Stomach (tissue), 4 donors: ENCODE results near the gene ARHGEF39.

Experiments used
- EP300 ChIP-seq: sonication (generic); formaldehyde crosslinking; IDR thresholded peaks from one replicate; pipeline ENCODE4 v1.6.1; 2017; ENCODE audit warnings: antibody characterized with exemption
- POLR2A ChIP-seq, 4 donors: fragments of 450-650 bp; IDR thresholded peaks; one replicate each; pipeline ENCODE4 v1.6.1; 2016; ENCODE audit warnings: antibody characterized with exemption in 4 of 4, control low read depth in 2 of 4, mild to moderate bottlenecking in 1 of 4, moderate library complexity in 1 of 4
- POLR2AphosphoS5 ChIP-seq, 3 donors: sonication (generic); formaldehyde crosslinking; IDR thresholded peaks; one replicate each; pipeline ENCODE4 v1.6.1; 2016; ENCODE audit warnings: antibody characterized with exemption in 3 of 3
- TF ChIP-seq, protein P1 (sequence below), 7 experiments: fragments of 450-650 bp in 4 of 7; fragments of 200-600 bp in 3 of 7; sonication (generic) in 3 of 7; IDR thresholded peaks; one replicate each; pipeline ENCODE4 v1.5.1; 2016 to 2019; ENCODE audit warnings: antibody characterized with exemption in 7 of 7, control low read depth in 2 of 7, mild to moderate bottlenecking in 1 of 7

DNA sequence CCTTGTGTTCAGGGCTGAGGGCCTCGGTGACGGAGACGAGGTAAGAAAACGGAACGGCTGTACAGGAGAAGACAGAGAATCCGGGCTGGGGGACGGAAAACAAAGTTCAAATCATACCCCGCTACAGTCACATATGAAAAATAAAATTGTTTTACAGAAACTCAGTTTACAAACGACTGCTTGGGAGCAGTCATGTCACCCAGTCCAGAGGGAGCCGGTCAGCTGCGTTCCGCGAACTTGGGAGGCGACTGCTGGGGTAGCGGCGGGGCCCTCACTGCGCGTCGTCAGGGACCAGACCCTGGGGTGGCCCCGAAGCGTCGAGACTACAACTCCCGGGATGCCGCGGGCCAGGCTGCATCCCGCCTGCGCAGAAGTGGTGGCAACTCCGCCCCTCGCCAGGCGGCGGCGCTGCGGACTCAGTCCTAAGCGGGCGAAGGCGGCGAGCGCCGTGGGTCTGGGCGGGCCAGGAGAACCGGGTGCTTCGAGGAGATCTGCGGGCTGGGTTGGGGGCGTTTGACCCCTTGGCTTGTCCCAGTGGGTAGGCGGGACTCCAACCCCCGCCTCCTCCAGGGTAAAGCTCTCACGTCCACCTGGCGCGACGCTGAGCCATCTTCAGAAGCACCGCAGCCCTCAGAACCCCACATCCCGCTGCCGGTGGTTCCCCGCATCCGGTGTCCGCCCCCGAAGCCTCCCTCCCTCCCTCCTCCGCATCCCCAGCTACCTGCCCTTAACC lies 18.3 kb downstream of the ARHGEF39 start:
- TF ChIP-seq, protein P1, sequence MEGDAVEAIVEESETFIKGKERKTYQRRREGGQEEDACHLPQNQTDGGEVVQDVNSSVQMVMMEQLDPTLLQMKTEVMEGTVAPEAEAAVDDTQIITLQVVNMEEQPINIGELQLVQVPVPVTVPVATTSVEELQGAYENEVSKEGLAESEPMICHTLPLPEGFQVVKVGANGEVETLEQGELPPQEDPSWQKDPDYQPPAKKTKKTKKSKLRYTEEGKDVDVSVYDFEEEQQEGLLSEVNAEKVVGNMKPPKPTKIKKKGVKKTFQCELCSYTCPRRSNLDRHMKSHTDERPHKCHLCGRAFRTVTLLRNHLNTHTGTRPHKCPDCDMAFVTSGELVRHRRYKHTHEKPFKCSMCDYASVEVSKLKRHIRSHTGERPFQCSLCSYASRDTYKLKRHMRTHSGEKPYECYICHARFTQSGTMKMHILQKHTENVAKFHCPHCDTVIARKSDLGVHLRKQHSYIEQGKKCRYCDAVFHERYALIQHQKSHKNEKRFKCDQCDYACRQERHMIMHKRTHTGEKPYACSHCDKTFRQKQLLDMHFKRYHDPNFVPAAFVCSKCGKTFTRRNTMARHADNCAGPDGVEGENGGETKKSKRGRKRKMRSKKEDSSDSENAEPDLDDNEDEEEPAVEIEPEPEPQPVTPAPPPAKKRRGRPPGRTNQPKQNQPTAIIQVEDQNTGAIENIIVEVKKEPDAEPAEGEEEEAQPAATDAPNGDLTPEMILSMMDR (IDR thresholded peaks at IDR 0.05), result peak in 6 of 7 experiments; percentile 42 to 97 (median 96)
- peak in 1 of 4 donors; percentile 17 for TF ChIP-seq POLR2A (IDR thresholded peaks at IDR 0.05)
- peak; percentile 84 to 96 (median 95) for TF ChIP-seq POLR2AphosphoS5 (IDR thresholded peaks at IDR 0.05)
- peak; percentile 18 for TF ChIP-seq EP300
